OCI-LY3 (cell line): ENCODE results near the gene OR6N1.

Experiments used
- EZH2phosphoT487 ChIP-seq: fragments of 200-600 bp; shearing (Covaris generic); IDR thresholded peaks from 2 replicates; pipeline ENCODE4 v1.6.1; 2018; ENCODE audit warnings: antibody characterized with exemption, mixed run types, low read depth
- TF ChIP-seq, protein P1 (sequence below): fragments of 200-600, 300-600 bp; sonication (generic); IDR thresholded peaks from 2 replicates; pipeline ENCODE4 v1.5.1; 2014; ENCODE audit warnings: antibody characterized with exemption, low read length, low read depth

DNA sequence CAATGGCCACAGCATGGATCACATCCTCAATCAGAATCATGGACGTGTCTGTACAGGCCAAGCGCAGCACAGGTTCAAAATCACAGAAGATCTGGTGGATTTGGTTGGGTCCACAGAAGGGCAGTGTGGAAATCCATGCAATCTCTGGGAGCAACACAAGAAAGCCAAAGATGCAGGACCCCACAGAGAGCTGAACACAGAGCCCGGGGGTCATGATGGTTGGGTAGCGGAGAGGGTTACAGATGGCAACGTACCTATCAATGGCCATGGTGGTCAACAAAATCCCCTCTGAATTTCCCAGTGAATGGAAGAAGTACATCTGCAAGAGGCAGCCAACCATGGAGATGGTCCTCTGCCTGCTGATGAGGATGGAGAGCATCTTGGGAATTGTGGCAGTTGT is 47.6 kb downstream of the OR6N1 start:
- TF ChIP-seq, protein P1, sequence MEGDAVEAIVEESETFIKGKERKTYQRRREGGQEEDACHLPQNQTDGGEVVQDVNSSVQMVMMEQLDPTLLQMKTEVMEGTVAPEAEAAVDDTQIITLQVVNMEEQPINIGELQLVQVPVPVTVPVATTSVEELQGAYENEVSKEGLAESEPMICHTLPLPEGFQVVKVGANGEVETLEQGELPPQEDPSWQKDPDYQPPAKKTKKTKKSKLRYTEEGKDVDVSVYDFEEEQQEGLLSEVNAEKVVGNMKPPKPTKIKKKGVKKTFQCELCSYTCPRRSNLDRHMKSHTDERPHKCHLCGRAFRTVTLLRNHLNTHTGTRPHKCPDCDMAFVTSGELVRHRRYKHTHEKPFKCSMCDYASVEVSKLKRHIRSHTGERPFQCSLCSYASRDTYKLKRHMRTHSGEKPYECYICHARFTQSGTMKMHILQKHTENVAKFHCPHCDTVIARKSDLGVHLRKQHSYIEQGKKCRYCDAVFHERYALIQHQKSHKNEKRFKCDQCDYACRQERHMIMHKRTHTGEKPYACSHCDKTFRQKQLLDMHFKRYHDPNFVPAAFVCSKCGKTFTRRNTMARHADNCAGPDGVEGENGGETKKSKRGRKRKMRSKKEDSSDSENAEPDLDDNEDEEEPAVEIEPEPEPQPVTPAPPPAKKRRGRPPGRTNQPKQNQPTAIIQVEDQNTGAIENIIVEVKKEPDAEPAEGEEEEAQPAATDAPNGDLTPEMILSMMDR, result no peak
- TF ChIP-seq EZH2phosphoT487, result no peak
